ENCODE data around the gene RBPJL.

DNA sequence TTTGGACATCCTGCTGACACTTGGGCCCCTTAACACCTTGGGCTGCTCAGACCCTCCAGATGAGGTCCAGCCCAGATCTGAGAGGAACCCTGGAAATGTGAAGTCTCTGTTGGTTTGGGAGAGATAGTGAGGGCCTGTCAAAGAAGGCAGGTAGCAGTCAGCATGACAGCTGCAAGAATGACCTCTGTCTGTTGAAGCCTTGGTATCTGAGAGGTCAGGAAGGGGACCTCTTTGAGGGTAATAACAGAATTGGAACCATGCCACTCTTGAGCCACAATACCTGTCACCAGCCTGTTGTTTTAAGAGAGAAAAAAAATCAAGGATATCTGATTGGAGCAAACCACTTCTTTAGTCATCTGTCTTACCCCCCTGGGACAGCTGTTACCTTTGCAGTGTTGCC lies 60.5 kb downstream of the RBPJL start:
- TF ChIP-seq SP2 (CRISPR knock-in tag; IDR thresholded peaks at IDR 0.05) (no peak), MLLT10 (CRISPR knock-in tag; IDR thresholded peaks at IDR 0.05) (no peak), FOXP1 (IDR thresholded peaks at IDR 0.05) (no peak), FOXP1 (CRISPR knock-in tag; IDR thresholded peaks at IDR 0.05) (no peak), POLR2A (IDR thresholded peaks at IDR 0.05; ENCODE audit: insufficient read depth in 1 of 2, low read depth in 2 of 2, low read length in 2 of 2) (no peak), NFRKB (IDR thresholded peaks at IDR 0.05) (no peak)
- TF ChIP-seq, protein P1, sequence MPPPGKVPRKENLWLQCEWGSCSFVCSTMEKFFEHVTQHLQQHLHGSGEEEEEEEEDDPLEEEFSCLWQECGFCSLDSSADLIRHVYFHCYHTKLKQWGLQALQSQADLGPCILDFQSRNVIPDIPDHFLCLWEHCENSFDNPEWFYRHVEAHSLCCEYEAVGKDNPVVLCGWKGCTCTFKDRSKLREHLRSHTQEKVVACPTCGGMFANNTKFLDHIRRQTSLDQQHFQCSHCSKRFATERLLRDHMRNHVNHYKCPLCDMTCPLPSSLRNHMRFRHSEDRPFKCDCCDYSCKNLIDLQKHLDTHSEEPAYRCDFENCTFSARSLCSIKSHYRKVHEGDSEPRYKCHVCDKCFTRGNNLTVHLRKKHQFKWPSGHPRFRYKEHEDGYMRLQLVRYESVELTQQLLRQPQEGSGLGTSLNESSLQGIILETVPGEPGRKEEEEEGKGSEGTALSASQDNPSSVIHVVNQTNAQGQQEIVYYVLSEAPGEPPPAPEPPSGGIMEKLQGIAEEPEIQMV (CRISPR knock-in tag; IDR thresholded peaks at IDR 0.05; ENCODE audit: low read depth), result no peak
- TF ChIP-seq, protein P2, sequence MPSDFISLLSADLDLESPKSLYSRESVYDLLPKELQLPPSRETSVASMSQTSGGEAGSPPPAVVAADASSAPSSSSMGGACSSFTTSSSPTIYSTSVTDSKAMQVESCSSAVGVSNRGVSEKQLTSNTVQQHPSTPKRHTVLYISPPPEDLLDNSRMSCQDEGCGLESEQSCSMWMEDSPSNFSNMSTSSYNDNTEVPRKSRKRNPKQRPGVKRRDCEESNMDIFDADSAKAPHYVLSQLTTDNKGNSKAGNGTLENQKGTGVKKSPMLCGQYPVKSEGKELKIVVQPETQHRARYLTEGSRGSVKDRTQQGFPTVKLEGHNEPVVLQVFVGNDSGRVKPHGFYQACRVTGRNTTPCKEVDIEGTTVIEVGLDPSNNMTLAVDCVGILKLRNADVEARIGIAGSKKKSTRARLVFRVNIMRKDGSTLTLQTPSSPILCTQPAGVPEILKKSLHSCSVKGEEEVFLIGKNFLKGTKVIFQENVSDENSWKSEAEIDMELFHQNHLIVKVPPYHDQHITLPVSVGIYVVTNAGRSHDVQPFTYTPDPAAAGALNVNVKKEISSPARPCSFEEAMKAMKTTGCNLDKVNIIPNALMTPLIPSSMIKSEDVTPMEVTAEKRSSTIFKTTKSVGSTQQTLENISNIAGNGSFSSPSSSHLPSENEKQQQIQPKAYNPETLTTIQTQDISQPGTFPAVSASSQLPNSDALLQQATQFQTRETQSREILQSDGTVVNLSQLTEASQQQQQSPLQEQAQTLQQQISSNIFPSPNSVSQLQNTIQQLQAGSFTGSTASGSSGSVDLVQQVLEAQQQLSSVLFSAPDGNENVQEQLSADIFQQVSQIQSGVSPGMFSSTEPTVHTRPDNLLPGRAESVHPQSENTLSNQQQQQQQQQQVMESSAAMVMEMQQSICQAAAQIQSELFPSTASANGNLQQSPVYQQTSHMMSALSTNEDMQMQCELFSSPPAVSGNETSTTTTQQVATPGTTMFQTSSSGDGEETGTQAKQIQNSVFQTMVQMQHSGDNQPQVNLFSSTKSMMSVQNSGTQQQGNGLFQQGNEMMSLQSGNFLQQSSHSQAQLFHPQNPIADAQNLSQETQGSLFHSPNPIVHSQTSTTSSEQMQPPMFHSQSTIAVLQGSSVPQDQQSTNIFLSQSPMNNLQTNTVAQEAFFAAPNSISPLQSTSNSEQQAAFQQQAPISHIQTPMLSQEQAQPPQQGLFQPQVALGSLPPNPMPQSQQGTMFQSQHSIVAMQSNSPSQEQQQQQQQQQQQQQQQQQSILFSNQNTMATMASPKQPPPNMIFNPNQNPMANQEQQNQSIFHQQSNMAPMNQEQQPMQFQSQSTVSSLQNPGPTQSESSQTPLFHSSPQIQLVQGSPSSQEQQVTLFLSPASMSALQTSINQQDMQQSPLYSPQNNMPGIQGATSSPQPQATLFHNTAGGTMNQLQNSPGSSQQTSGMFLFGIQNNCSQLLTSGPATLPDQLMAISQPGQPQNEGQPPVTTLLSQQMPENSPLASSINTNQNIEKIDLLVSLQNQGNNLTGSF (CRISPR knock-in tag; IDR thresholded peaks at IDR 0.05), result no peak

Measured in HepG2 (cell line).